HL-60 (cell line): Measurements from ENCODE around the gene PAXIP1.

ENCODE experiments used
- DNase-seq, 2 experiments: peaks; one replicate each; pipeline ENCODE4 v3.0.0-alpha.2; 2010 to 2020; ENCODE audit warnings: low read depth in 1 of 2, low spot score in 1 of 2
- H3K27ac ChIP-seq: fragments of 250-450 bp; sonication (Bioruptor Pico); replicated peaks from 2 replicates; pipeline ENCODE4 v1.5.1; 2020; ENCODE audit warnings: mild to moderate bottlenecking, moderate library complexity
- H3K27me3 ChIP-seq: fragments of 250-450 bp; sonication (Bioruptor Pico); 2 replicates; pipeline ENCODE4 v1.5.1; 2021; ENCODE audit warnings: mild to moderate bottlenecking, moderate library complexity; ENCODE audit not compliant: insufficient read depth, poor library complexity, severe bottlenecking
- H3K4me3 ChIP-seq: replicated peaks from 2 replicates; pipeline ENCODE4 v1.5.1; 2011; ENCODE audit warnings: mild to moderate bottlenecking, control low read depth, low read length; ENCODE audit not compliant: insufficient read depth
- GABPA ChIP-seq: IDR thresholded peaks from 2 replicates; pipeline ENCODE4 v1.6.1; 2012; ENCODE audit warnings: low read depth
- POLR2AphosphoS5 ChIP-seq: IDR thresholded peaks from 2 replicates; pipeline ENCODE4 v1.6.1; 2012; ENCODE audit warnings: low read depth
- SPI1 ChIP-seq: IDR thresholded peaks from 2 replicates; pipeline ENCODE4 v1.6.1; 2012; ENCODE audit warnings: low read depth, mild to moderate bottlenecking, borderline replicate concordance
- TF ChIP-seq, protein P1 (sequence below): IDR thresholded peaks from one replicate; pipeline ENCODE4 v1.5.1; 2011; ENCODE audit warnings: low read length, control low read depth, inconsistent platforms; ENCODE audit not compliant: insufficient read depth
- TF ChIP-seq, protein P2 (sequence below): IDR thresholded peaks from 2 replicates; pipeline ENCODE4 v1.6.1; 2012; ENCODE audit warnings: low read depth; ENCODE audit not compliant: insufficient replicate concordance

Gene PAXIP1

DNA sequence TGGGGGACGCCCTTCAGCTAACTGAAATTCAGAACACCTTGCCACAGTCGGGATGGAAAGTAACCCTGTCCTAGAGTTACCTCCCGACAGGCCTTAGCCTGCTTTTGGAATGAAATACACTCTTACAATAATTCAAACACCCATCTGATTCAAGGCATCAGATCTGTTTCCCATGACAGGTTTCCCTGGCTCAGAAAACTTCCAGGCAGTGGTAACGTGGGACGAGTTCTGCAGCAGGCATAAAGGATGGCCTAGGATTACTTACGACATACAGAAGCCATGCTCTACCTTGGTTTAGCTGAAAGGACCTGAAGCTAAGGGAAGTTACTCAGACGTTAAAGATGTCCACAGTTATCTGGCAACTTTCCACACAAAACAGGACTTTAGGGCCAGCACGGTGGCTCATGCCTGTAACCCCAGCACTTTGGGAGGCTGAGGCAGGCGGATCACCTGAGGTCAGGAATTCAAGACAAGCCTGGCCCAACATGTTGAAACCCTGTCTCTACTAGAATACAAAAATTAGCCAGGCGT, 5.0 kb downstream of the PAXIP1 start:
- Histone ChIP-seq H3K27me3 (no peaks in the 10 kb centered on the region), H3K27ac (no peak overlapping the region), H3K4me3 (no peak overlapping the region)
- TF ChIP-seq, protein P1, sequence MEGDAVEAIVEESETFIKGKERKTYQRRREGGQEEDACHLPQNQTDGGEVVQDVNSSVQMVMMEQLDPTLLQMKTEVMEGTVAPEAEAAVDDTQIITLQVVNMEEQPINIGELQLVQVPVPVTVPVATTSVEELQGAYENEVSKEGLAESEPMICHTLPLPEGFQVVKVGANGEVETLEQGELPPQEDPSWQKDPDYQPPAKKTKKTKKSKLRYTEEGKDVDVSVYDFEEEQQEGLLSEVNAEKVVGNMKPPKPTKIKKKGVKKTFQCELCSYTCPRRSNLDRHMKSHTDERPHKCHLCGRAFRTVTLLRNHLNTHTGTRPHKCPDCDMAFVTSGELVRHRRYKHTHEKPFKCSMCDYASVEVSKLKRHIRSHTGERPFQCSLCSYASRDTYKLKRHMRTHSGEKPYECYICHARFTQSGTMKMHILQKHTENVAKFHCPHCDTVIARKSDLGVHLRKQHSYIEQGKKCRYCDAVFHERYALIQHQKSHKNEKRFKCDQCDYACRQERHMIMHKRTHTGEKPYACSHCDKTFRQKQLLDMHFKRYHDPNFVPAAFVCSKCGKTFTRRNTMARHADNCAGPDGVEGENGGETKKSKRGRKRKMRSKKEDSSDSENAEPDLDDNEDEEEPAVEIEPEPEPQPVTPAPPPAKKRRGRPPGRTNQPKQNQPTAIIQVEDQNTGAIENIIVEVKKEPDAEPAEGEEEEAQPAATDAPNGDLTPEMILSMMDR, result no peak
- TF ChIP-seq, protein P2, sequence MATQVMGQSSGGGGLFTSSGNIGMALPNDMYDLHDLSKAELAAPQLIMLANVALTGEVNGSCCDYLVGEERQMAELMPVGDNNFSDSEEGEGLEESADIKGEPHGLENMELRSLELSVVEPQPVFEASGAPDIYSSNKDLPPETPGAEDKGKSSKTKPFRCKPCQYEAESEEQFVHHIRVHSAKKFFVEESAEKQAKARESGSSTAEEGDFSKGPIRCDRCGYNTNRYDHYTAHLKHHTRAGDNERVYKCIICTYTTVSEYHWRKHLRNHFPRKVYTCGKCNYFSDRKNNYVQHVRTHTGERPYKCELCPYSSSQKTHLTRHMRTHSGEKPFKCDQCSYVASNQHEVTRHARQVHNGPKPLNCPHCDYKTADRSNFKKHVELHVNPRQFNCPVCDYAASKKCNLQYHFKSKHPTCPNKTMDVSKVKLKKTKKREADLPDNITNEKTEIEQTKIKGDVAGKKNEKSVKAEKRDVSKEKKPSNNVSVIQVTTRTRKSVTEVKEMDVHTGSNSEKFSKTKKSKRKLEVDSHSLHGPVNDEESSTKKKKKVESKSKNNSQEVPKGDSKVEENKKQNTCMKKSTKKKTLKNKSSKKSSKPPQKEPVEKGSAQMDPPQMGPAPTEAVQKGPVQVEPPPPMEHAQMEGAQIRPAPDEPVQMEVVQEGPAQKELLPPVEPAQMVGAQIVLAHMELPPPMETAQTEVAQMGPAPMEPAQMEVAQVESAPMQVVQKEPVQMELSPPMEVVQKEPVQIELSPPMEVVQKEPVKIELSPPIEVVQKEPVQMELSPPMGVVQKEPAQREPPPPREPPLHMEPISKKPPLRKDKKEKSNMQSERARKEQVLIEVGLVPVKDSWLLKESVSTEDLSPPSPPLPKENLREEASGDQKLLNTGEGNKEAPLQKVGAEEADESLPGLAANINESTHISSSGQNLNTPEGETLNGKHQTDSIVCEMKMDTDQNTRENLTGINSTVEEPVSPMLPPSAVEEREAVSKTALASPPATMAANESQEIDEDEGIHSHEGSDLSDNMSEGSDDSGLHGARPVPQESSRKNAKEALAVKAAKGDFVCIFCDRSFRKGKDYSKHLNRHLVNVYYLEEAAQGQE, result no peak
- TF ChIP-seq SPI1 (no peak), POLR2AphosphoS5 (no peak), GABPA (no peak)
- DNase-seq, result no peak

DNA sequence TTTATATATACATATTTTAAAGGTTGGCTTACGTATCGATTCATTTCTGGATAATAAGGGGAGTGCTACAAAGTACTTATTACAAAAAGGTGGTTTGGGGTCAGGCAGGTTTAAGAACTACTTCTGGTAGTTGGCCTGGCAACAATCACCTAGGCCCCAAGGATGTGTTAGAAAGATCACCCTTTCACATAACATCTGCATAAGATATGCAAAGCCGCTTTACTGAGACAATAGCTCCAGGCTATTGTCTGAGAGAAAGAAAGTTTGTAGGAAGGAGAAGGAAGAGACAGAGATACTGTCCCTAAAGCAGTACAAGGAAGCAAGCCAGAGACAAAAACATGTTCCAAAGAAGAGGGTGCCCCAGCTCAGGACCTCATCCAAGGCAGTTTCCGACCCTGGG, 6.2 kb downstream of the PAXIP1 start:
- no peak overlapping the region for H3K27ac ChIP-seq
- no peaks in the 10 kb centered on the region for H3K27me3 ChIP-seq
- DNase-seq, result no peak
- no peak for TF ChIP-seq POLR2AphosphoS5
- TF ChIP-seq, protein P1, result no peak
- TF ChIP-seq SPI1, result no peak
- TF ChIP-seq GABPA, result no peak
- TF ChIP-seq, protein P2, result no peak
- no peak overlapping the region for H3K4me3 ChIP-seq

DNA sequence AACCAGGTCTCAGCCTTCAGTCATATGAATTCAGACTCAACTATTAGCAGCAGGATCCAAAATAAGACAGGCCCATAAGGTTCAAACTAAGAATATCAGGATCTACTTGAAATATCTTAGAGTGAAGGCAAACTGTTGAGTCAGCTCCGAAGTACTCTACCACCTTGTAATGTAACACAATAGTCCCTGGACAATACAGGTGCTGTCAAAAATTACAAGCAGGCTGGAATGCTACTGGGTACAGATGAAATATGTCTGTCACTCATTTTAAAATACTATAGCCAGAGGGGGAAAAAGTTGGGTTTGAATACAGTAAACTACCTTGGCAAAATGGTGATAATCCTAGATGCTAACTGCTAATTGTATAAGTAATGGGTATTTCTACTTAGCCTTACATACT, 6.8 kb downstream of the PAXIP1 start:
- no peak overlapping the region for H3K4me3 ChIP-seq
- no peak for DNase-seq
- H3K27ac ChIP-seq, result no peak overlapping the region
- H3K27me3 ChIP-seq, result no peaks in the 10 kb centered on the region
- no peak for TF ChIP-seq SPI1
- TF ChIP-seq, protein P1, result no peak
- TF ChIP-seq GABPA, result no peak
- TF ChIP-seq POLR2AphosphoS5, result no peak
- TF ChIP-seq, protein P2, result no peak
